Brain microvascular endothelial cell (primary cell): ENCODE results near the gene CCDC91.
"Not testable (repeated sequence)": the region's sequence is repeated elsewhere in the genome, so short reads cannot be mapped to it uniquely, and the experiment has no call there.

Source experiments
- DNase-seq: peaks from one replicate; pipeline ENCODE4 v3.0.0-alpha.2; 2020
- H3K27ac ChIP-seq: fragments of 250-450 bp; sonication (Bioruptor Pico); 2 replicates; pipeline ENCODE4 v1.5.1; 2020; ENCODE audit warnings: mild to moderate bottlenecking, moderate library complexity
- H3K27me3 ChIP-seq: fragments of 250-450 bp; sonication (Bioruptor Pico); replicated peaks from 2 replicates; pipeline ENCODE4 v1.5.1; 2020; ENCODE audit warnings: mild to moderate bottlenecking
- H3K36me3 ChIP-seq: fragments of 250-450 bp; sonication (Bioruptor Pico); replicated peaks from 2 replicates; pipeline ENCODE4 v1.5.1; 2020; ENCODE audit warnings: mild to moderate bottlenecking
- H3K4me3 ChIP-seq: 2 replicates; pipeline ENCODE4 v1.5.1; 2011; ENCODE audit warnings: low read depth, mild to moderate bottlenecking, control low read depth, low read length, moderate library complexity
- CTCF ChIP-seq: IDR thresholded peaks from 2 replicates; pipeline ENCODE4 v1.5.1; 2011; ENCODE audit warnings: low read depth, mild to moderate bottlenecking, moderate library complexity, low read length, control low read depth, inconsistent platforms; ENCODE audit errors: missing control alignments
- in situ Hi-C: cut with HindIII; loops from 2 replicates; pipeline ENCODE4 v1.10.0; 2017; ENCODE audit warnings: low sequenced_read_pairs, low pct_ligation_motif_present

The CCDC91 gene

DNA sequence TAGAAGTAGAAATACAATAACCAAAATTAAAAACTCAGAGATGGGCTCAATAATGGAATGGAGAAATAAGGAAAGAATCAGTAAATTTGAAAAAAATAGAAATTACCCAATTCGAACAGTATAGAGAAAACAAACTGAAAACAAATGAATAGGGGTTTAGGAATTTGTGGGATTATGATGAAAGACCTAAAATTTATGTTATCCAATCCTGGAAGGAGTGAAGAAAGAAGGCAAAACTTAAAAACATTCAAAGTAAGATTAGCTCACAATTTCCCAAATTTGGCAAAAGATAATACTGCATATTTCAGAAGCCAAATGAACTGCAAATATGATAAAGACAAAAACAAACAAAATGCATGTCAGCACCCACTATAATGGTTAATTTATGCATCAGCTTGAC, 177.1 kb downstream of the CCDC91 start:
- in situ Hi-C loops = no loop called here
- DNase-seq = no peak
- Histone ChIP-seq H3K36me3 (no peaks in the 10 kb centered on the region), H3K27ac (no peak overlapping the region), H3K27me3 (no peaks in the 10 kb centered on the region), H3K4me3 (no peak overlapping the region)
- TF ChIP-seq CTCF = no peak

DNA sequence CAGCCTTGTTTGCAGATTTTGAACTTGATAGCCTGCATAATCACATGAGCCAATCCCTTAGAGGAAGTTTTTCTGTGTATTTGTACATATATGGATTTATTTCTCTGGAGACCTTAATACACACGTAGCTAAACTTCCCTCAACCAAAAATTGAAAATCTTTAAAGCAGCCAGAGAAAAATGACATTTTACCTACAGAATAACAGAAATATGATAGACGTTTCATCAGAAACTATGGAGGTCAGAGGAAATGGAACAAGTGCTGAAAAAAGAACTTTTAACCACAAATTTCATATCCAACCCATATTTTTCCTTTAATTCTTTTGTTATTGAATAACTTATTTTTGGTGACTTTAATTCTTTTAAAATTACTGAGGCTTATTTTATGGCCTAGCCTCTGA, 177.7 kb downstream of the CCDC91 start:
- H3K27ac ChIP-seq = no peak overlapping the region
- H3K36me3 ChIP-seq = no peaks in the 10 kb centered on the region
- no peak for TF ChIP-seq CTCF
- no peak overlapping the region for H3K4me3 ChIP-seq
- H3K27me3 ChIP-seq = no peaks in the 10 kb centered on the region
- DNase-seq = no peak
- in situ Hi-C loops = no loop called here

DNA sequence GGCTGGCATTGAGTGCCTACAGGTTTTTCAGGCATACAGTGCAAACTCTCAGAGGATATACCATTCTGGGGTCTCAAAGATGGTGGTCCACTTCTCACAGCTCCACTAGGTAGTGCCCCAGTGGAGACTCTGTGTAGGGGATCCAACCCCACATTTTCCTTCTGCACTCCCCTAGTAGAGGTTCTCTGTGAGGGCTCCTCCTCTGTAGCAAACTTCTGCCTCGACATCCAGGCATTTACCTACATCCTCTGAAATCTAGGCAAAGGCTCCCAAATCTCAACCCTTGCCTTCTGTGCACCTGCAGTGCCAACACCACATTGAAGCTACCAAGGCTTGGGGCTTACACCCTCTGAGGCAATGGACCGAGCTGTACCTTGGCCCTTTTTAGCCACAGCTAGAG, 179.2 kb downstream of the CCDC91 start:
- DNase-seq = no peak
- in situ Hi-C loops = no loop called here
- Histone ChIP-seq H3K27me3 (no peaks in the 10 kb centered on the region), H3K36me3 (no peaks in the 10 kb centered on the region), H3K27ac (no peak overlapping the region), H3K4me3 (no peak overlapping the region)
- TF ChIP-seq CTCF = no peak

- in situ Hi-C loops = no loop called here
- no peak overlapping the region for H3K27ac ChIP-seq
- TF ChIP-seq CTCF = no peak
- H3K27me3 ChIP-seq = no peaks in the 10 kb centered on the region
- no peak overlapping the region for H3K4me3 ChIP-seq
- DNase-seq = no peak
- no peaks in the 10 kb centered on the region for H3K36me3 ChIP-seq
Measured at GRCh38 chr12:28374556-28374955, 184.3 kb downstream of the CCDC91 start.

DNA sequence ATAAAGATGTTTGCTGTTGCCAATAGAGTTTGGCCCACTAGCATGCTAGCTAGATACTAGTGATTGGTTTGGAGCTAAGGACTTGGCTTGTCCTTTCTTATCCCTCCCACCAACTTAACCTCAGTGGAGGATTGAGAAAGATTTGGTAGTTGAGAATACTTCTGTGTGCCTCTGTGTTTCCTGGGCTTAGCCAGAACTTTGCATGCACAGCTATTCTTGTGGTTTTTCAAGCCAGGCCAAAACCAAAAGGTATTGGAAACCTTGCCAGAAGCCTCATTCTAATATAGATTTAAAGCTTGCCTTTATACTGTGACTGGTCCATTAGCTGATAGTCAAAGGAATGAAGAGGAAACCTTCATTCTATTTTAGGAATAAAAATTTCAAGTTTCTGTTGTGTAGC, 188.5 kb downstream of the CCDC91 start:
- peak; percentile 14 for DNase-seq
- in situ Hi-C loops = no loop called here
- H3K4me3 ChIP-seq = no peak overlapping the region
- H3K36me3 ChIP-seq = no peaks in the 10 kb centered on the region
- TF ChIP-seq CTCF = no peak
- no peaks in the 10 kb centered on the region for H3K27me3 ChIP-seq
- no peak overlapping the region for H3K27ac ChIP-seq

DNA sequence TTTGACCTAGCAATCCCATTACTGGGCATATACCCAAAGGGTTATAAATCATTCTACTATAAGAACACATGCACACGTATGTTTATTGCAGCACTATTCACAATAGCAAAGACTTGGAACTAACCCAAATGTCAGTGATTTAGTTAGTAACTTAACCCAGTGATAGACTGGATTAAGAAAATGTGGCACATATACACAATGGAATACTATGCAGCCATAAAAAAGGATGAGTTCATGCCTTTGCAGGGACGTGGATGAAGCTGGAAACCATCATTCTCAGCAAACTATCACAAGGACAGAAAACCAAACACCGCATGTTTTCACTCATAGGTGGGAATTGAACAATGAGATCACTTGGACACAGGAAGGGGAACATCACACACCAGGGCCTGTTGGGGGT, 189.5 kb downstream of the CCDC91 start:
- H3K27me3 ChIP-seq, H3K36me3 ChIP-seq, H3K27ac ChIP-seq, DNase-seq, H3K4me3 ChIP-seq, in situ Hi-C loops: not testable (repeated sequence)
